ENCODE measurements around the gene SYNGR1.

DNA sequence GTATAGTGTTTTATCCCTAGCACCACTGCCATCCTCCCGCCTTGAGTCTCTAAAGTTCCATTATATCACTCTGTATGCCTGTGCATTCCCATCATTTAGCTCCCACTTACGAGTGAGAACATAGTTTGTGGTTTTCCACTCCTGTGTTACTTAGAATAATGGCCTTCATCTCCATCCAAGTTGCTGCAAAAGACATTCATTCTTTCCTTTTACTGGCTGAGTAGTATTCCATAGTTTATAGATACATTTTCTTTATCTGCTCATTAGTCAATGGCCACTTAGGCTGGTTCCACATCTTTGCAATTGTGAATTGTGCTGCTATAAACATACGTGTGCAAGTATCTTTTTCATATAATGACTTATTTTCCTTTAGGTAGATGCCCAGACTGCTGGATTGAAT, 74.2 kb downstream of the SYNGR1 start:
- TF ChIP-seq, protein P1, sequence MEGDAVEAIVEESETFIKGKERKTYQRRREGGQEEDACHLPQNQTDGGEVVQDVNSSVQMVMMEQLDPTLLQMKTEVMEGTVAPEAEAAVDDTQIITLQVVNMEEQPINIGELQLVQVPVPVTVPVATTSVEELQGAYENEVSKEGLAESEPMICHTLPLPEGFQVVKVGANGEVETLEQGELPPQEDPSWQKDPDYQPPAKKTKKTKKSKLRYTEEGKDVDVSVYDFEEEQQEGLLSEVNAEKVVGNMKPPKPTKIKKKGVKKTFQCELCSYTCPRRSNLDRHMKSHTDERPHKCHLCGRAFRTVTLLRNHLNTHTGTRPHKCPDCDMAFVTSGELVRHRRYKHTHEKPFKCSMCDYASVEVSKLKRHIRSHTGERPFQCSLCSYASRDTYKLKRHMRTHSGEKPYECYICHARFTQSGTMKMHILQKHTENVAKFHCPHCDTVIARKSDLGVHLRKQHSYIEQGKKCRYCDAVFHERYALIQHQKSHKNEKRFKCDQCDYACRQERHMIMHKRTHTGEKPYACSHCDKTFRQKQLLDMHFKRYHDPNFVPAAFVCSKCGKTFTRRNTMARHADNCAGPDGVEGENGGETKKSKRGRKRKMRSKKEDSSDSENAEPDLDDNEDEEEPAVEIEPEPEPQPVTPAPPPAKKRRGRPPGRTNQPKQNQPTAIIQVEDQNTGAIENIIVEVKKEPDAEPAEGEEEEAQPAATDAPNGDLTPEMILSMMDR (conservative IDR thresholded peaks at IDR 0.05 in 1 of 2, IDR thresholded peaks at IDR 0.05 in 1 of 2; ENCODE audit: low read depth in 1 of 2, low read length in 2 of 2): no peak
- TF ChIP-seq EZH2 (IDR thresholded peaks at IDR 0.05; ENCODE audit: low read length, missing control alignments): no peak
